GM21526 (cell line): ENCODE data around the gene GABBR2.

Source experiments
- ATAC-seq: cut with Tn5 transposase; IDR thresholded peaks from one replicate; pipeline ENCODE4 v1.9.1; 2021; ENCODE audit warnings: moderate library complexity; ENCODE audit not compliant: unreplicated experiment, low FRiP score

The GABBR2 gene

DNA sequence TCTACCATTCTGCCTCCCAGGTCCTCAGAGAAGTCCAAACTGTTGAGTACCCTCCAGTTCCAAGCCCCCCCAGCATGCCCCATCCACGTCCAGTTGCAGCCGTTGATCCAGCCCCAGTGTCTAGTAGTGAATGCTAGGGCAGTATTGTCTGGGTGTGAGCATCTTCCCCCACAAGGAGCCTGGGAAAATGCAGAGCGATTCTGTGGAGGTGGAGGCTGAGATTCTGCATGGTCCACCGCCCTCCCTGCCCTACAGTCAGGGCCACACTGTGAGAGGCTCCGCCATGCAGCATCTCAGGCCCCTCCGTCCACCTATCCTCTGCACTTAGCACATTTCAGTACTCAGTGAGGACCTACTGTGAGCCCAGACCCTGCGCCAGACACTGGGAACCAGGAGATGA, 135.9 kb downstream of the GABBR2 start:
- ATAC-seq: no peak

DNA sequence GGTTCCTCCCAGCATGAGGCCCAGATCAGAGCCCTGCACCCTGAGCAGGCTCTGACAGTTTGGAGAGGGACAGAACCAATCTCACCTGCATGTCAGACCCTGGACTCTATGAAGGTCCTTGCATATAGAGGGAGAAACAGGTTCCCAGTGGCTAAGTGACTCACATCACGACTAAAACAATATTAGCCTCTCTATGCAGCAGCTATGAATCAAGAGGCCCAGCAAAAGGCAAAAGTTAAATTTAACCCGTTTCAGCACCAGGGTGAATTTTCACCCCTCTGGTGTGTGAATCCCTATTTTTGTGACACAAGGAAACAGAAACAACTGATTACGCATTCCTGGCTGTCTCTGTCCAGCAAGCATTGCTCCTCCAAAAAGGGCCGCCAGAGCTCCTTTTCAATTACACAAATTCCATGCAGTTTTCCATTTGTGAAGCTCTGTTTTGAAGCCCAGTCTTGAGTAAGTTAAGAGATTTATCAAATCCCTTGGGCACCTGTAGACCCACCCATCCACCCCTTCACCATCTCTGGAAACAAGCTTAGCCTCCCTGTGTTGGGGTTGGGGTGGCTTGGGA, 136.6 kb downstream of the GABBR2 start:
- no peak for ATAC-seq

DNA sequence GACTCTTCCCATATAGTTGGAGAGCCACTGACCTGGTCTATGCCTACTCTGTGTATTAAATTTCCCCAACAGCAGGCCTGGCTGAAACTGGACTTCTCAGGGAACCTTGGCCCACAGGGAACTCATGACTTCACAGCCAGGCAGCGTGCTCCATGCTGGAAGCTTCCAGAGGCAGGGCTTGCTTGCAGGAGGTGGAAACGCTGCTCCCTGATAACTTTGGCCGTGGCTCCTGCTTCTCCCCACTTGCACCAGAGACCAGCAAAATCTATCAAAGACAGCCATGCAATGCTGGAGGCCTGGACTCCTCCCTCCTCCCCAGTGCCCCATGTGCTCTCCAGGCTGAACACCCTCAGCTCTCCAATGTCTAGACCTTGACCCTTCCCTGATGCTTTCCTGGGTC, 137.1 kb downstream of the GABBR2 start:
- ATAC-seq: no peak

DNA sequence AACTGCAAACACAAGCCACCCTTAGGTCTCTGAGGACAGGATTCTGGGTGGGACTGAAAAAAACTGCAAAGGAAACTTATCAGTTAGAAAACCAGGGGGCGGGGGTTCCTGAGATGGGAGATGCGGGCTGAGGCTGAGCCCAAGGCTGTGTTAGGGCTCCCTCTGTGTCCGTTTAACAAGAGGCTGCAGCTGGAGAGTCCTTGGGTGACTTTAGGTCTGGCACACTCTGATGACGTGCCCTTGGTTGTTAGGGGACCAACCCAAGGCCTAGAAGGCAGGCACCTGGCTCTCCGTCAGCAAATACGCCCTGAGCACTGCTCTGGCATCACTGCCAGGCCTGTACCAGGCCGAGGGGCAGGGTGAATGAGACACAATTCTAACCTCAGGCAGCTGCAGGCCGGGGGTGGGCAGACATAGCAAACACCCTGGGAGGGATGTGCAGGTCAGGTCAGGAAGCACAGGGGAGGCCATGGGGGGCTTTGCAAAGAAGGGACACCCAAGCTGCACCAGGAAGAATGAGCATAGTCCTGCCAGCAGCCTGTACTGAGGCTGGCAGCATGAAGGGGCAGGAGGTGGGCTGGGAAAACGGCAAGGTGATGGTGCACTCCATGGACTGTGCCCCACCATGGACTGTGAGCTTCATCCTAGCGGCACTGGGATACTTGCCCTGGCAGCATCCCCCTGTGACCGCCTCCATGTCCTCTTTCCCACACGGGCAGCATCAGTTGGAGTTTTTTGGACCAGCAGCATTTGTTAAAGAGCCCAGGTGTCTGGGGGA, 137.9 kb downstream of the GABBR2 start:
- no peak for ATAC-seq

DNA sequence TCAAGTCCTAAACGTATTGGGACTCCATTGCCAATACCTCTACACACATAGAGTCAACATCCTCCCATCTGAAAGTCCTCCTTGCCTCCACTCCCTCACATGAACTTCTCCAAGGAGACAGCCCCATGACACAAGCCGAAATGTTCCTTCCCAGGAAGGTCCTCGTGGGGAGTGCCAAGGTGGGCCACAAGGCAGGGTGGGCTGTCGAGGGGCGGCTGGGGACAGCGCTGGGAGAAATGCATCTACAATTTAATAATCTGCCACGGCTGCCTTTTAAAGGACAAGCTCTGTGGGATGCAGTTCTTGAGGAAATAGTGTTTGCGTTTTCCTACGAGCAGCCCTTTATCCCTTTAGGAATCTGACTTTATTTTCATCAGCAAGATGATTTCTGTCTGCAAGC, 138.7 kb downstream of the GABBR2 start:
- ATAC-seq: no peak

DNA sequence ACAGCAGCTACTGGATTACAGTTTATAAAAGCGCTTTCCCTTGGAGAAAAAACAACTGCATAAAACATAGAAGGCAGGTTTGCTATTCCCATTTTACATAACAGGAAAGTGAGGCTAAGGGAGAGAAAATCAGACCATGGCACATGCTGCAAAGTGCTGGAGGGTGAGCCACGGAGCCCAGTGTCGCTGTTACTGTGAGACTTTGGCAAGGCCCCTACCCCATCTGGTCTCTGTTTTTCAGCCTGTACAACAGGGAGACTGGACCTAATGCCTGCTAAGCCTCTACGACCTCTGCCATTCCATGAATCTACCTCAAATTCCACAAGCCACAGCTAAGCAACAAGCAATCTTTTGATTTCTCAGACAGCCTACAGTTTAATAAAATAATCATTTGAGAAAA, 139.2 kb downstream of the GABBR2 start:
- no peak for ATAC-seq

DNA sequence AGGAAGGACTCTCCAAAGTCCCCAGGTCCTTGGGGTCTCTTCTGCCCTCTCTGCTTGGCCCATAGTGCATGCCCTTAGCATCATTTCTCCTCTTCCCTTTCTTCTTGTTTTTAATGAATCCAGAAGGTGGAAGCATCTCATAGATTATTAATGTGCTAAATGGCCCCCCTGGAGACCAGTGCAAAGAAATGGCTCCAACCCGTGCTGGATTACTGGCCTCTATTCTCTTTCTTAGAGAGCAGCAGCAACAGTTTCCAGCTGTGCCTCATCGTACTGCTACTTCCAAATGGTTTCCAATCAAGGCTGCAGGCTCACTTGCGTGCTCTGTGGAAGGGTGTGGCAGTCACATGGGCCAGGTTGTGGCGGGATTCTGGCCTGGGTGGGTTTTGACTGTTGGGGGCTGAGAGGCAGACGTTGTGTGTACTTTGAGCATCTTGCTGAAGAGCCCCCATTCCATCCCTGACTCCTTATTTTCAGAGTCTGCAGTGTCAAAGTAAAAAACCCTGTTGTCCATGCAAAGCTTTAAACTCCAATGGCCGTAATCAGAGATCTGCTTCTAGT, 139.7 kb downstream of the GABBR2 start:
- ATAC-seq: no peak

DNA sequence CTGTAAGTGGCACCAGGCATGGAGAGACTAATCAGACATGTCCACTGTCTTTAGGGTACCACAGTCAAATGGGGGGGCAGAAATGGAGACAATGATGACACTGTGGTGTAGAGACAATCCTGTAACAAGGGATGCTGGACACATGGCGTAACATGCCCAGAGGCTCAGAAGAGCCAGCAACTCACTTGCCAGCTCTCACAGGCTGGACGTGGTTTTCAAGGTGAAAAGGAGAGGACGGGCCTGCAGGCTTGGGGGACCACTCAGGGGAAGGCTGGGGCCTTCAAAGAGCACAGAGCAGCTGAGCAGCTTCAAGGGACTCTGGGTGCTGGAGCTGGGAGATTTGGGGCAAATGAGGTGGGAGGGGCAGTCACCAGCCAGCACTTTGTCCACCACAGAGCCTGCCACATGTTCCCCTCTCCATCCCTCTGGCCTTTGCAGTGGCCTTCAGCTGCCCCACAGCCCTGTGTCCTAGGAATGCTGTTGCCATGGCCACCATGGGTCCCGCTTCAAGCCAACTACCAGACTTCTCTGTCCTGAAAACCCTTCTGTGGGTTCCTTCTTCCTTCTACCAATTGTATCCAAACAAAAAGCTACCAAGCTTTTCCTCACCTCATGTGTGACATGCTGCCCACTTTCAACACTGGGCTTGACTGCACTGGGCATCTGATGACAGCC, 140.4 kb downstream of the GABBR2 start:
- ATAC-seq: no peak

DNA sequence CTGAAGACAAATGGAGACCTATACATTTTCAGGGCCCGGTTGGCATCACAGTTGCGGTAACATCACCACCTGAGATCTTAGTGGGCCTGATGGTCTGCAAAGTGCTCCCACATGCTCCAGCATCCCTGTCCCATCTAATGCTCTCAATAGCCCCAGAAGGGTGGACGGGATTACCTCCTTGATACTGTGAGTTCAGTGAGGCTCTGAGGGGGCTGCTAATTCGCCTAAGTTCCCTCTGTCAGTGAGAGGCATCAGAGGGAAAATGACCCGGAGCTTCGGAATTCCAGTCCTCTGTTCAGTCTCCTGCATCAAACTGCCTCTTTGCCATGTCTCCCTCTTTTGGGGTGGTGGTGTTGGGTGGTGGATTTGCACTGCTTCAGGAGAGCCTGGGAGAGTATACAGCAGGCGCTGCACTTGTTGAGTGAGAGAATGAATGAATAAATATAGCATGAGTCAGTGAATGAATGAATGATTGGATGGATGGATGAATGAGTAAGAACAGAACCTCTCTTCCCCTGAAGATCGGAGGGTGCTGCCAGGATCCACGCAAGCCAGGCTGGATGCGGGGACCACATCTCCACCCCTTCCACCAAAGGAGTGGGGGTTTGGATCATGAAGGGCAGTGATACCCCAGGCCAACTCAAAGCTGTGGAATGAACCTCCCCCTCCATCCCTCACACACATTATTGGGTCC, 141.0 kb downstream of the GABBR2 start:
- no peak for ATAC-seq

DNA sequence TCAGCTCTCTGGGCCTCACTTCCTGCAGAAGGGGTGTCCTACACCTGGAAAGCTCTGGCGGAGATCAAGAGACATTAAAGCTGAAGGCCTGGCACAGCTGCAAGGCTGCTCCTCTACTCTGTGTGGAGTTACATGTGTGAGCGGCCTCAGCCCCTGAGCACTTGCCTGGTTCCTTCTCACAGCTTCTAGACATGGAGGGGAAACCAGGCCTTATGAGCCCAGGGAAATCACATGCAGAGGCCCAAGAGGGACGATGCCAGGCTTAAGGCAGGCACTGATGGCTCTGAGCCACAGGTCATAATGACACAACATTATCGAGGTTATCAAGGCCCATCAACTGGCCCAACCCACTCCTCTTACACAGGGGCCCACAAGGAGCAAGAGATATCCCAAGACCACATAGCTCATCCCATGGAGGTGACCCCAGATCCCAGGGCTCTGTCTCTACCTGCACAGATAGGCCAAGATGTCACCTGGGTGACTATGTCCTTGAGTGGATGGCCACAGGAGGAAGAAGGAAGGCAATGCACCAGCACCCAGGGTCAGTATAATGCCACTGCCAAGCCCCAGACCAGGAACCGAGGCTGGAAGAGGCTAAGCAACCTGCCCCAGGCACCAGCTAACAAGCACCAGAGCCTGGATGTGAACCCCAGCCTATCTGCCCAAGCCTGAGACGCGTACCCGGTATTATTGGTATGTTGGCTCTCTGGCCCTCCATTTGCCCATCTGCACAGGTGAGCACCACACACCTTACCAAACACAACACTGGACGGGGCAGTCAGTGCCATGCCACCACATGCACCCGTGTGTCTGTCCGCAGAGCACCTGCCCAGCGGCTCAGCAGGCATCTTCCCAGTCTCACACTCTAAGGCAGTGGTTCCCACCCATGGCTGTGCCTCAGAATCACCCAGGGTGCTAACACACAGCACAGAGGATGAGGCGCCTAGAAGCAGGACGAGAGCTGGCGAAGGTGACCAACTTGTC, 143.3 kb downstream of the GABBR2 start:
- ATAC-seq: no peak

DNA sequence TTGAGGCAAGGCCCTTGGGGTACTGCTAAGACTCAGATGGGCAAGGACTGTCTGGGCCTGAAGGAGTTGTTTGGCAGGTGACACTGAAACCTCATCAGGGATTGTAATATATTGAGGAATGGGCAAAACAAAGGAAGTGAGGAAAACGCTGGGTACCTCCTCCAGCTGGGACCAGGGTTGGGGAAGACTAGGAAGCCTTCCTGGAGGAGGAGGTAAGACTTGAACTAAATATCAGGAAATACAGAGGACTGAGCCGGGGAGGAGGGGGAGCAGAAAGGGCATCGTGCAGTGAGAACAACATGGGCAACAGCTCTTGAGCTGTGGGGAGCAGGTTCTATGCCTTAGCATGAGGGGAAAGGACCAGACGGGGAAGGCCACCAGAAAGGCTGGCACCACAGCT, 144.0 kb downstream of the GABBR2 start:
- ATAC-seq: no peak

DNA sequence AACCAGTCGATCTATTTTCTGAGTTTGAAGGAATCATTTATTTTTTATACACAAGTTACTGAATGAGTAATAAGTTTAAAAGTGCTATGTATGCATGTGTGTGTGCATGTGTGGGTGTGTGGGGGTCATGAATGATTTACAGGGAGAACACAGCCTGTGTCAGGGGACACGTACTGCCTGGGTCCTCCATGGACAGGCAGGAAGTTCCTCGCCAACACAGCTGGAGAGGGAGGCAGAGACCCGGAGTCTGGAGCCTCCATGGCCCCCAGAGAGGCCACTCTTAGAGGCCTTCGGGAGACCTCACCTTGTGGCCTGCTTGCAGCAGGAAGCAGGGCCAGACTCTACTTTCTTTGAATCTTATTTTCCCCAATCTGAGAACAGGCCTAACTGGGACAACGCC, 144.7 kb downstream of the GABBR2 start:
- ATAC-seq: no peak

DNA sequence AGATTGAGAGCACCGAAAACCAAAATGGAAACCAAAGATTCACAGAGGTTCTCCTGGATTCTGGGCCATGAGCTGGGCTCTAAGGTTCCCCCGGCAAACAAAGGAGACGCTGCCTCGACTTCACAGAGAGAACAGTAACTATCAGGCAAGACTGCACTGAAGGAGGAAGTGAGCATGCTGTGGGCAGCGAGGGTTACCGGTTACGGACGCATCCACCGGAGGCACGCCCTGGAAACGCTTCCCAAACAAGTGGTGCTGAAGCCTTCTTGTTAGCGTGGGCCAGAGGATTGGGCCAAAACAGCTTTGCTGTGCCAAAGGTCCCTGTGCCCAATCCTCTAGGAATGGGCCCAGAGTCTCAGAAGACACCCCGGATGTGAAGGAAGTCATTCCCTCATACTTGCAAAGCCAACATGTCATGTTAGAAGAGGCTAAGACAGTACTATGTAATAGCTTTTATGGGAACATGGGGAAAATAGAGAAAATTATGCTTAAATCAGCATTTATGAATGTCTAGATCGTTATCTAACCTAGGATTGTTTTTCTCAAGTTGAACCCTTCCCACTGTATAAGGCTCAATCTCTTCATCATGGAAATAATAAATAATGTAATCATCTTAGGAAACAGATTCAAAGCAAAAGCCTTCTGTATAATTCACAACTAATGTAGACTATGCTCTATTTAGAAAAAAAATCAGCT, 145.4 kb downstream of the GABBR2 start:
- no peak for ATAC-seq

DNA sequence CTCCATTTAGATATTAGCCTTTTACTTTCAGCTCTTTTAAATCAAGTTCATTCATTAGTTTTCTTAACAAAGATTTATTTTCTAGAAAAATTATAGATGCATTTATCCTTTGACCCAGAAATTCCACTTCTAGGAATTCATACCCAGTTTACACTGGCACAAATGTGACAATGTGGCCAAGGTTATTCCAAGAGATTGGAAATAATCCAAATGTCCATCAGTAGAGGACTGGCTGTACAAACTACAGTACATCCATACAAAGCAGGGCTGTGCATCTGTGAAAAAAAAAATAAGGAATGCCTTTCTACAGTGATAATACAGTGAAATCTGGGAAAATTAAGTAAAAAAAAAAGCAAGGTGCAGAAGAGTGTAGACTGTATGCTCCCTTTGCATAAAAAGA, 149.2 kb downstream of the GABBR2 start:
- ATAC-seq: no peak

DNA sequence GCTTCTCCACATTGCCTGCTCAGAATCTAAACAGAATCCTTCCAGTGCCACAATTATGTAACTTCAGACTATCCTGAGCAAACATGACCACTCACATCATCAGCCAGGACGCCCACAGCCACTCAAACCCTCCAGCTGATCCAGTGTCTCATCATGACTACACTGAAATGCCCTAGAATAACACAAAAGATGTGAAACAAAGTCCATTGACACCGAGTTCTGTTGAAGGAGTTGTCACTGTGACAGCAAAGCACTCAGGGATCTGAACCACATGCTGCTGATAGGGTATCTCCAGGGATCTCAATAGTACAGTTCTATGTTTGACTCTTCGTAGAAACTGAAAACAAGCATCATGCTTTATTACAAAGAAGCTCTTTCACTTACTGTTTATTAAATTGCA, 150.2 kb downstream of the GABBR2 start:
- ATAC-seq: no peak

DNA sequence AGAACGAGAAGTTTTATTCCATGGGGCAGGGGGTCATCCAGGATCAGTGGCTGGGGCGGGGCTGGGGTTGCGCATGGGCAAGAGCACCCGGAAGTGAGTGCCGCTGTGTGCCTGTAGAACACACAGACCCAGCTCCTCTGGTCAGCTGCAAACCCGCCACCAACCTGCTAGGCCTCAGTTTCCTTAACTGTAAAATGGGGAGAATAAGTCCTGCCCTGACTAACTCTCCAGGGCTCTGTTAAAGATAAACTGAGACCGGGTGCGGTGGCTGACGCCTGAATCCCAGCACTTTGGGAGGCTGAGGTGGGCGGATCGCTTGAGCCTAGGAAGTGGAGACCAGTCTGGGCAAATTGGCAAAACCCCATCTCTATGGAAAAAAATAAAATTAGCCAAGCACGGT, 152.2 kb downstream of the GABBR2 start:
- no peak for ATAC-seq

DNA sequence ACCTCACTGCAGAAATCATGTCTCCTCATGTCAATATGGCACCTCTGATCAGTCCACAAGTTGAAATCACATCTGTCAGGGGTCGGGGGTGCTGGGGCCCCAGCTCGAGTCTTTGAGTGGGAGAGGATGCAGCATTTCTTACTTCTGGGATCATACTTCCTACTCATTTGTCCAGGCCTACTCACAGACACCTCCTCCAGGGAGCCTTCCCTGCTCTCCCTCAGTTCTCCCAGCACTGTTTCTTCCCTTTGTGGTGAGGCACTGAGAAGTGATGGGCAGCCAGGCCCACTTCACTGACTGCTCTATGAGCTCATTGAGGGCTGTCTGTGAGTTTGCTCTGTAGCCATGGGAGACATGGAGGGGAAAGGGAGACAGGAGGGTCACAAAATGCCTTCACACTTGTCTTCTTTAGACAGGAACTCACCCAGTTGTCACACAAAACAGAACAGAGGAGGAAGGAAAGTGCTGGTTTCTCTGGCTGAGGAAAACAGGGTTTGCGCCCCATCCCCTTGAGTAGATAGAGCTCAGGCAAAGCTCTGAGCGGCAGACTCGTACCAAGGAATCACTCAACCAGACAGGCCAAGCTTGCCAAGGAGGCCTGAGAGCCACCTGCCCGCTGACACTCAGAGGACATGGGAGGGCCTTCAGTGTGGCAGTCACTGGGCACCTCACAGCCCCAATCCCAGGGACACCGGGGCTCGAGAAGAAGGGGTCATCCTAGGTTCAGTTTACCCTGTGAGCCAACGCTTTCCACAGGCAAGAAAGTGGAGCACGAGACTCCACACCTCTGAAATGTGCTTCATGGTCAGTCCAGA, 152.9 kb downstream of the GABBR2 start:
- ATAC-seq: no peak

DNA sequence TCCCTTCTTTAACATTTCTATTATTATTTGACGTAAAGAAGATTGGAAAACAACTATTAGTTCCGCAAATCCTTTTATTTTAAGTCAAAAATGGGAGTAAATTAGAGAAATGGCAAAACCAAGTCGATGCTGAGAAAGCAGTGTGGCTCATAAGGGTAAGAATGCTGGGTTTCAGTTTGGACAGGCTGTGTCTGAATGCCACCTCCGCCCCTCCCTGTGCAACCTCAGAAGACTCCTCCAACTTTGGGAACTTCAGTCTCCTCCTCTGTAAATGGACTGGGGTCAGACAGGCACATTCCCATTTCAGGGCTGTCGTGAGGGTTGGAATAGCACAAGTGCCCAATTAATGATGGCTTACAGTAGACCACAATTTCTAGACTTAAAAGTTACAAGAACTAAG, 154.0 kb downstream of the GABBR2 start:
- ATAC-seq: no peak

DNA sequence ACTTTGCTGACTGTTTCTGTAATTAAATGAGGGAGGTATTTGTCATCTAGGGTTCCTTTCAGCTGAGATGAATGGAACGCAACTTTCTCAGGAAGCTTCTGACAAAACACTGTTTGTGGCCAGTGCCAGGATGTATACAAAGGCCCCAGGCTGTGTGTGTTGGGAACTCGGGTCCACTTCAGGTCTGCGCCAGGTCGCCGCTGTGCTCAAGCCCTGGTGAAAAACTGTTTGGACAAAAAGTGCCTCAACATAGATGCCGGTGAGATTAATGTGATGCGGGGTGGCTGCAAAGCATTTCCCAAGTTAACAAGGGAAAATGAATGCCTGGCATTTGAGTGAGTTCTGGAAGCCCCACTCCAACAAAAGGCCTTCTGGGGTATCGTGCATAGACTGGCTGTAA, 156.4 kb downstream of the GABBR2 start:
- no peak for ATAC-seq
